Measurements from ENCODE around the gene C2CD3. TPM values are rescaled to one million over a fixed set of nuclear protein-coding genes. Genes with fewer than 3 reads are reported as not detected.

Gene C2CD3
- total and polyA plus RNA-seq, 2 of the 4 experiments (the other 2 are of a cell fraction) = 11.1 to 19.2 TPM

DNA sequence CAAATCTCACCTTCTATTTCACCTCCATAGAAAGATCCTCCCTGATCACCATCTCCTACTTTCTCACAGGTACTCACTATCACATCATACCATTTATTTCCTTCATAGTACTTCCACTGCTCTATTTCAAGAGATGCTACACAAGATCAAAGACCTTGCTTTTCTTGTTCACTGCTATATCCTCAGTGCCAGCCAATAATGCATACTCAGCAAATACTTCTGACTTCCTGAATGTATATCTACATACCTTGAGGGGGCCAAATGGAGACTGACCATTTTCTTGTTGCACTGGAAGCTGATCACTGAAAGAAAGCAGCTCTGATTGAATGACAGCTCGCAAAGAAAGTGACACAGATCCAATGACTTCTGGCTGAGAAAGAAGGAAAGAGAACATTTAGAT is 64.7 kb downstream of the C2CD3 start:
- Histone ChIP-seq H3K27me3 (ENCODE audit: control insufficient read depth, insufficient read depth, low read length) (no peaks in the 10 kb centered on the region), H3K9ac (ENCODE audit: low read depth, low read length) (no peak overlapping the region), H3K79me1 (ENCODE audit: low read depth in 1 of 2, low read length in 2 of 2) (no peaks in the 10 kb centered on the region), H3K4ac (ENCODE audit: low read depth, low read length) (no peak overlapping the region), H3K27ac (ENCODE audit: insufficient read depth, low read length) (no peak overlapping the region), H3K18ac (ENCODE audit: low read depth, low read length) (no peak overlapping the region), H2BK120ac (ENCODE audit: low read depth, low read length) (no peak overlapping the region), H4K8ac (ENCODE audit: low read depth in 2 of 2, low read length in 2 of 2) (no peak overlapping the region), H3K4me3 (ENCODE audit: insufficient read depth, low read depth, low read length) (no peak overlapping the region), H3K36me3 (ENCODE audit: control insufficient read depth, insufficient read depth, low read length) (peaks cover 10% of the 10 kb centered on the region), H3K9me3 (ENCODE audit: control insufficient read depth, insufficient read depth, low read length) (no peaks in the 10 kb centered on the region), H2BK20ac (ENCODE audit: low read depth, low read length) (no peak overlapping the region), H2BK15ac (ENCODE audit: low read depth, low read length) (no peak overlapping the region), H3K4me1 (ENCODE audit: control insufficient read depth, insufficient read depth, low read length) (no peaks in the 10 kb centered on the region), H2AK9ac (replicated peaks; ENCODE audit: low read depth, low read length, poor library complexity) (no peak overlapping the region), H3K14ac (replicated peaks; ENCODE audit: low read depth, low read length) (no peak overlapping the region), H4K91ac (ENCODE audit: insufficient read depth, low read depth, low read length) (no peak overlapping the region), H2BK5ac (ENCODE audit: low read depth, low read length, poor library complexity, severe bottlenecking) (no peak overlapping the region), H3K4me2 (ENCODE audit: low read depth, low read length) (no peak overlapping the region), H2AFZ (replicated peaks; ENCODE audit: low read length, poor library complexity) (no peak overlapping the region), H3K9me1 (ENCODE audit: insufficient read depth, low read length) (peaks cover 2% of the 10 kb centered on the region; the same call in 1 of the 2 replicates), H3K23ac (ENCODE audit: low read depth, low read length) (no peak overlapping the region), H4K5ac (ENCODE audit: low read depth, low read length) (no peak overlapping the region), H3K56ac (ENCODE audit: extremely low read depth, insufficient read depth, low read length) (no peak overlapping the region), H2AK5ac (ENCODE audit: low read depth, low read length) (no peak overlapping the region), H4K20me1 (ENCODE audit: insufficient read depth, low read length) (no peaks in the 10 kb centered on the region)
- no peak for DNase-seq
- no CpG with 5 or more reads among the region's 1 CpG for WGBS, 2 experiments (ENCODE audit: extremely low coverage in 2 of 2, insufficient read length in 1 of 2)
- no peak for ATAC-seq (ENCODE audit: low read depth)
- POLR2A ChIA-PET (ENCODE audit: unreplicated experiment) = no interaction called here
- BruUV-seq (replicated peaks) = no TSS peak
- dilution Hi-C loops (cut with HindIII; ENCODE audit: low sequenced_read_pairs, unreplicated experiment) = no loop called here
- CTCF ChIA-PET = no interaction called here
- no peak for TF ChIP-seq MAZ (IDR thresholded peaks at IDR 0.05; ENCODE audit: borderline replicate concordance, low read depth, low read length)
- TF ChIP-seq MAFK (IDR thresholded peaks at IDR 0.05; ENCODE audit: low read depth, low read length) = peak; percentile 98
- no peak for TF ChIP-seq RCOR1 (IDR thresholded peaks at IDR 0.05; ENCODE audit: insufficient replicate concordance, low read length)
- in situ Hi-C loops (cut with MboI; ENCODE audit: low sequenced_read_pairs) = no loop called here
- intact Hi-C loops (cut with micrococcal nuclease) = no loop called here
